ENCODE data around the gene NME9. TPM values are rescaled to one million over a fixed set of nuclear protein-coding genes. Genes with fewer than 3 reads are reported as not detected.

NME9 gene
- total RNA-seq, 1 experiment from 2014 or later = 0.35 TPM

DNA sequence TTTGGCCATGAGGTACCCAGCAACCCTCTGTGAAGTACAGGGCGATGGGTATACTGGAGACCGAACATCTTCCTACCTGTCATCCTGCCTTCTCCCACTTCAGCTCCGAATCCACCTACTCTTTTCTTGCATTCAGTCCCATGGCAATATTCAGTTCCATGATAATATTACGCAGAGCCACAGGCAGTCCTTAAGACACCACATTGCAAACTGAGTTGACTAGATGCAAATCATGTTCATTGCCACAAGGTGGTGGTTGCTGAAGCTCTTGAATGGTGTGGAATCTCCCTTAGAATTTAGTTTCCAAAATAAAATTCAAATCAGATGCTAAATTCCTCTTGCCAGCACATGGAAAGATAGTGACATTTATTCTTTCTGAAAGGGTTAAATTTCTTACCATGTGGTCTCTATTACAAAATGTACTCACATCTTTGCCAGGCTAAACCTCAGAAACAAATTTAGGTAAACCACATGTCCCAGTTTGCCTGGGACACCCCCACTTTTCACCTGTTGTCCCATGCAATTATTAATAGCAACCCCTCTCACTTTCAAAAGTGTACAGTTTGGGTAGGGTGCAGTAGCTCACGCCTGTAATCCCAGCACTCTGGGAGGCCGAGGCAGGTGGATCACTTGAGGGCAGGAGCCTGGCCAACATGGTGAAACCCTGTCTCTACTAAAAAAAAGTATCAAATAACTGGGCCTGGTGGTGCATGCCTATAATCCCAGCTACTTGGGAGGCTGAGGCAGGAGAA lies 1.7 kb upstream of the NME9 start:
- Histone ChIP-seq H3K4me3 (ENCODE audit: insufficient read depth, low read depth, low read length) (no peak overlapping the region), H3K27me3 (ENCODE audit: control insufficient read depth, insufficient read depth, low read length) (no peaks in the 10 kb centered on the region), H3K36me3 (replicated peaks; ENCODE audit: control insufficient read depth, insufficient read depth, low read length) (no peaks in the 10 kb centered on the region)
- DNase-seq = no peak

DNA sequence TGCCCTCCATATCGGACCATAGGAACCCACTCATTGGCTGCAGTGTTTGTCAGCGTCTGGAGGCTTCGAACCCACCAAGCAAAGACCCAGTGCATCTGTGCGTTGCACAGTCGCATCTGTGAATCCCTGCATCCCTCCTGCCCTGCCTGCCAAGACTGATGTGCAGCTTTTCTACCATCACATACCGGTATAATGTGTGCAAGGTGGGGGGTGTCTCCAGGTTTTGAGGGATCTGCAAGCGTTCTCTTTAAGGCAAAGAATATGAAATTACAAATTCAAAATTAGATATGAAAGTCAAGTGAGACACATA lies 288 bp upstream of the NME9 start:
- H3K36me3 ChIP-seq (replicated peaks; ENCODE audit: control insufficient read depth, insufficient read depth, low read length) = no peaks in the 10 kb centered on the region
- no peak for DNase-seq
- H3K27me3 ChIP-seq (ENCODE audit: control insufficient read depth, insufficient read depth, low read length) = no peaks in the 10 kb centered on the region
- H3K4me3 ChIP-seq (ENCODE audit: insufficient read depth, low read depth, low read length) = peak overlapping the region; percentile 28

DNA sequence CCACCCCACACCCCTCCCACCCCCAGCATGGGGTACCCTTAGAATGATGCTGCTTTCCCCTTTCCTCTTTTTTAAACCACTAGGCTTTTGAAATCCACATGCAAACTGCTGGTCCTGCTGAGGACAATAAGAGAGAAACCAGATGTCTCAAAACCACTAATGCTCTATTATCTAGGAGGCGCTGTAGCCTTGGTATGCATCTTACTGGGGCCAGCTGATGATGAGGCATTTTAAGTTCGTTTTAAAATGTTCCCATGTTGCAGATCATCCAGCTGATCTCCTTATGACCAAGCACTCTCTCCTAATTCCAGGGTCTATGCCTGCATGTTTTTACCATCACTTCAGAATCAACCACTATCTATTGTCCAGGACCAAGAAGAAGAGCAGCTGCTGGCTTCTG lies 1.3 kb downstream of the NME9 start:
- Histone ChIP-seq H3K36me3 (replicated peaks; ENCODE audit: control insufficient read depth, insufficient read depth, low read length) (no peaks in the 10 kb centered on the region), H3K4me3 (ENCODE audit: insufficient read depth, low read depth, low read length) (no peak overlapping the region), H3K27me3 (ENCODE audit: control insufficient read depth, insufficient read depth, low read length) (no peaks in the 10 kb centered on the region)
- DNase-seq = peak; percentile 44

DNA sequence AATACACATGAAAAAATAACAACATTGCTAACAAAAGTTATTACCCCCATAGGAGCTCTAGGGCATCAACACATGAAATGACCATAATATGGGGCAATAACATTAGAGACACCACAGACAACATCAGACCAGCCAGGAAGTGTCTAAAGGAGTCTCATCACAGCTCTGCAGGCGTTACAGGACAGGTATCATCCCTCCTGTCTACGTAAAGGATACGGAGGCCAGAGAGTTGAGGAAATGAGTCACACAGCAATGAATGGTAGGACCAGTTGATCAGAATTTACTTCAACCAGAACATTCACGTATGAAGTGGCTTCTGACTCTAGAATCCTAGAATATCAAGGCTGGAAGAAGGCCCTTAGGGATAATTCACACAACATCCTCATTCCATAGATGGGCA lies 1.8 kb downstream of the NME9 start:
- H3K27me3 ChIP-seq (ENCODE audit: control insufficient read depth, insufficient read depth, low read length) = no peaks in the 10 kb centered on the region
- no peak overlapping the region for H3K4me3 ChIP-seq (ENCODE audit: insufficient read depth, low read depth, low read length)
- H3K36me3 ChIP-seq (replicated peaks; ENCODE audit: control insufficient read depth, insufficient read depth, low read length) = no peaks in the 10 kb centered on the region
- no peak for DNase-seq

DNA sequence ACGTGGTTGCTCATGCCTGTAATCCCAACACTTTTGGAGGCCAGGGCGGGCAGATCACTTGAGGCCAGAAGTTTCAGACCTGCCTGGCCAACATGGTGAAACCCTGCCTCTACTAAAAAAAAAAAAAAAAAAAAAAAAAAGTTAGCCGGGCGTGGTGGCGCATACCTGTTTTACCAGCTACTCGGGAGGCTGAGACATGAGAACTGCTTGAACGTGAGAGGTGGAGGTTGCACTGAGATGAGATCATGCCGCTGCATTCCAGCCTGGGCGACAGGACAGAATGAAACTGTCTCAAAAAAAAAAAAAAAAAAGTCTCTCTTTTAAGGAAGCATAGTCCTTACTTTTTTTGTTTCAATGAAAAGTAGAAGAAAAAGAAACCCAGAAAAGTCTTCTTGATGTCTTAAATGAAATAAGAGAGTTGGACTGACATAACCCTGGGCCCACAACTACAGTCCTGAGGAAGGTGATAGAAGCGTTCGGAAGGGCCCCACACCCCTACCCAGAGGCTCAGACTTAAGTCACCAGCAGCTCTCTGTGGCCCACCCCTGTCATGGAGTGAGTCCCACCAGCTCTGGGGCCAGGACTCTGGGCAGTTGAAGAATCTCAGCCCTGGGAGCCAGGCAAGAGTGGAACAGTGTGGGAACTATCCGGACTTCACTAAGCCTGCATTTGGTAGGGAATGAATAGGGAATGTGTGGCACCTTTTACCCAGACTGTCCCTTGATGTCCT lies 2.6 kb downstream of the NME9 start:
- H3K4me3 ChIP-seq (ENCODE audit: insufficient read depth, low read depth, low read length) = no peak overlapping the region
- H3K27me3 ChIP-seq (ENCODE audit: control insufficient read depth, insufficient read depth, low read length) = no peaks in the 10 kb centered on the region
- DNase-seq = no peak
- no peaks in the 10 kb centered on the region for H3K36me3 ChIP-seq (replicated peaks; ENCODE audit: control insufficient read depth, insufficient read depth, low read length)

DNA sequence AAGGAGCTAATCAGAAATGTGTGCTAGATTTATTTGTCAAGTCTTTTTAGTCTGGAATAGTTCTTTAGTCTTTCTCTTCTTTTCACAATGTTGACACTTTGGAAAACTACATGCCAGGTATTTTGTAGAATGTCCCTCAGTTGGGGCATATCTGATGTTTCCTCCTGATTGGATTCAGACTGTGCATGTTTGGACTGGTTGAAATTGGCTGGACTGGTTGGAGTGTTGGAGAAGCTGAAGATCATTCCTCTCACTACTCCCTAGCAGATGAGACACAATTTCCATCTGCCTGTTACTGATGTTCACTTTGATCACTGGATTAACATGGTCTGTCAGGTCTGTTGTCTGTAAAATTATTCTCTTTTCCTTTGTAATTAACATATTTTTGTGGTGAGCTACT lies 3.7 kb downstream of the NME9 start:
- no peaks in the 10 kb centered on the region for H3K36me3 ChIP-seq (replicated peaks; ENCODE audit: control insufficient read depth, insufficient read depth, low read length)
- H3K27me3 ChIP-seq (ENCODE audit: control insufficient read depth, insufficient read depth, low read length) = no peaks in the 10 kb centered on the region

DNA sequence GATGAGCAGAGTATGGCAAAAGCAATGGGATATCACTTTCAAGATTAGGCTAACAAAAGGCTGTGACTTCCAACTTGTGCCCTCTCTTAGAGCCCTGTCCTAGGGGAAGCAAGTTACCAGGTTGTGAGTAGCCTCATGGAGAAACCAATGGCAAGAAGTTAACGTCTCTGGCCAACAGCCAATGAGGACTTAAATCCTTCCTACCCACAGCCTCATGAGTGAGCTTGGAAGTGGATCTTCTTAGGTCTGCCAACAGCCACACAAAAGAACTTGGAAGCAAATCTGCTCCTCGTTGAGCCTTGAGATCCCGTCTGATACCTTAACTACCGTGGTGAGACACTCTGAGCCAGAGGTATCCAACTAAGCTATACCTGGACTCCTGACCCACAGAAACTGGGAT lies 5.7 kb downstream of the NME9 start:
- H3K36me3 ChIP-seq (replicated peaks; ENCODE audit: control insufficient read depth, insufficient read depth, low read length) = no peaks in the 10 kb centered on the region
- H3K27me3 ChIP-seq (ENCODE audit: control insufficient read depth, insufficient read depth, low read length) = no peaks in the 10 kb centered on the region
- no peak for DNase-seq
- H3K4me3 ChIP-seq (ENCODE audit: insufficient read depth, low read depth, low read length) = no peak overlapping the region

More for the DNA sequence above, 3.7 kb downstream of the NME9 start:
- no peak overlapping the region for H3K4me3 ChIP-seq (ENCODE audit: insufficient read depth, low read depth, low read length)
- no peak for DNase-seq

DNA sequence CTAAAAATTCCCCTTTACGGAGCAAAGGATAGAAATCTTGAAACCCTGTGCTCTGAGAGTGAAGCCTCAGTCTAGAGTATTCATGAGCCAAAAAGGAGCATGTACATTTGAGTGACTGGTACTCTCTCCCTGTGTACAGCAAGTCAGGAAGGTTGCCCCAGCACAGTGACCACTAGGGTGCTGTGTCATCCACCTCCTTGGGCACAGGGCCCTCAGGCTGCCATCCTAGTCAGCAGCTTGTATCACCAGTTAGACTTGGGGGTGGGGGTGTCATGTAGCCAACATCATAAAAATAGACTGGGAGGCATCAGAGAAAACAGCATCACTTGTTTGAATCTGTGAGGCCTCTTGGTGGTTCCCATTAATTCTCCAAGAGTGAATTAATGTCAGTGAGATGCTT lies 12.0 kb downstream of the NME9 start:
- Histone ChIP-seq H3K27me3 (ENCODE audit: control insufficient read depth, insufficient read depth, low read length) (no peaks in the 10 kb centered on the region), H3K4me3 (ENCODE audit: insufficient read depth, low read depth, low read length) (no peak overlapping the region), H3K36me3 (replicated peaks; ENCODE audit: control insufficient read depth, insufficient read depth, low read length) (no peaks in the 10 kb centered on the region)
- DNase-seq = no peak

DNA sequence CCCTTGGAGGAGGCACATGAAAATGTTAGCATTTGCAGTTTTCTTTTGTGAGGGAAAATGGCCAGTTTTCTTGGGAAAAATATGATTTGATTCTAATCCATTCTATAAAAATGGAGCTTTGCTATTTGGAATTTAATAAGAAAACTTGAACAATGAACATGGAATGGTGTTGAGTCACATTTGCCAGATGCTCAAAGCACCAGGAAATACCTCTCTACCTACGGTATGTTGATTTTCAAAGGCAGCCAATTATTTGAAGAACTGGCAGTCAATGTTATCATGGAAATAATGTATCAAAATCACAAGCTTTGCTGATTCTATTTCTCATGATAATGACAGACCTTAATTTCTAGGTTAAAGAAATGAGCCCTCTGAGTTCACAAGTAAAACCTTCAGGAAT lies 14.9 kb downstream of the NME9 start:
- Histone ChIP-seq H3K27me3 (ENCODE audit: control insufficient read depth, insufficient read depth, low read length) (no peaks in the 10 kb centered on the region), H3K4me3 (ENCODE audit: insufficient read depth, low read depth, low read length) (no peak overlapping the region), H3K36me3 (replicated peaks; ENCODE audit: control insufficient read depth, insufficient read depth, low read length) (no peaks in the 10 kb centered on the region)
- no peak for DNase-seq

DNA sequence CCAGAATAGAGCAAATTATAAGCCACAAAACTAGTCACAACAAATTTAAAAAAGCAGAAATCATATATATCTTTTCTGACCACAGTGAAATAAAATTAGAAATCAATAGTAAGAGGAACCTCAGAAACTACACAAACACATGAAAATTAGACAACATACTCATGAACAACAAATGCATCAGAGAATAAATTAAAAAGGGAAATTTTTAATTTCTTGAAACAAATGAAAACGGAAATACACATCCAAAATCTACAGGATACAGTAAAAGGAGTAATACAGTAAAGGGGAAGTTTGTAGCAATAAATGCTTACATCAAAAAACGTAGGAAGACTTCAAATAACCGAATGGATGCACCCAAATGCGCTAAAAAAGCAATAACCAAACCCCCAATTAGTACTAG lies 19.2 kb downstream of the NME9 start:
- Histone ChIP-seq H3K36me3 (replicated peaks; ENCODE audit: control insufficient read depth, insufficient read depth, low read length) (no peaks in the 10 kb centered on the region), H3K4me3 (ENCODE audit: insufficient read depth, low read depth, low read length) (no peak overlapping the region), H3K27me3 (ENCODE audit: control insufficient read depth, insufficient read depth, low read length) (no peaks in the 10 kb centered on the region)
- DNase-seq = no peak

DNA sequence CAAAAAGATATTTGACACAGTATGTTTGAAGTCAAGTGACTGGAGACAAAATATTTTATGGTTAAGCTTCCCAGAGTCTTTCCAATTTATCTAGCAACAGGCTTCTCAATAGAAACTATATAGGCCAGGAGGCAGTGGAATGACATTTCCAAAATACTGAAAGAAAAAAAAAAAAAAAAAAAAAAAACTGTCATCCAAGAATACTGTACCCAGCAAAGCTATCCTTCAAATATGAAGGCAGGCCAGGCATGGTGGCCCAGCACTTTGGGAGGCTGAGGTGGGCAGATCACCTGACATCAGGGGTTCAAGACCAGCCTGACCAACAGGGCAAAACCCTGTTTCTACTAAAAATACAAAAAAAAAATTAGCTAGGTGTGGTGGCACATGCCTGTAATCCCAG lies 20.9 kb downstream of the NME9 start:
- Histone ChIP-seq H3K36me3 (replicated peaks; ENCODE audit: control insufficient read depth, insufficient read depth, low read length) (no peaks in the 10 kb centered on the region), H3K4me3 (ENCODE audit: insufficient read depth, low read depth, low read length) (no peak overlapping the region), H3K27me3 (ENCODE audit: control insufficient read depth, insufficient read depth, low read length) (no peaks in the 10 kb centered on the region)
- no peak for DNase-seq

DNA sequence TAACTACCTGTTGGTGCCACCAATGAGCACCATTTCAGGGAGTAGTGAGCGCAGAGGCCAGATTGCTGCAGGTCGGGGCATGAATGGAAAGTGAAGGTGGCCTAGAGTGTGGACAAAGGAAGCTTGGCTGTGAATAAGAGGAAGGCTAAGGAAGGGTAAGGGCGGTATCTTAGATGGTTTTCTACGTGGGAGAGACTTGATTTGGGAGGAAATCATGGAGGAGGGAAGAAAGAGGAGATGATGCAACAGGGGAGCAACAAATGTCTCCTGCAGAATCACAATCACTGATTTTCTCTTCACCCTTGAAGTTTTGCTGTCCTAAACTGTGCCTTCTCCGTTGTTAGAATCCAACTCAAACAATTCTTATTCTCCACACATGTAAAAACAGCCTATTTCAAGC lies 21.8 kb downstream of the NME9 start:
- Histone ChIP-seq H3K36me3 (replicated peaks; ENCODE audit: control insufficient read depth, insufficient read depth, low read length) (no peaks in the 10 kb centered on the region), H3K27me3 (ENCODE audit: control insufficient read depth, insufficient read depth, low read length) (no peaks in the 10 kb centered on the region), H3K4me3 (ENCODE audit: insufficient read depth, low read depth, low read length) (no peak overlapping the region)
- DNase-seq = no peak

DNA sequence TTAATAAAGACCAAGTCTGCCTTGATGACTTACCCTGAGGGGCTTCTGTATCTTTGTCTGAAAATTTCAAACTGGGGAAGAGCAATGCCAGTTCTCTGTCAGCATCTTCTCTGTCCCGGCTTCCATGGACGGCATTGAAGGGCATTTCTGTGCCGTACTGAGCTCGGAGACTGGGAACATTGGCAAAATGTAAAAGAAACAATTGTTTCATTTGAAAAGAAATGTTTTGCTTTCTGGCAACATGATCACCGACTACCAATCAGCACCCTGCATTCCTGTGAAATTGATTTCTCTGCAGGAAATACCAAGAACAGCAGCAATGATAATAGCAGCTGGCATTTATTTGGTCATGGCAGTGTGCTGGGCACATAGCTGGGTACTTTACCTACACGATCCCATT lies 26.2 kb downstream of the NME9 start:
- Histone ChIP-seq H3K36me3 (replicated peaks; ENCODE audit: control insufficient read depth, insufficient read depth, low read length) (no peaks in the 10 kb centered on the region), H3K4me3 (ENCODE audit: insufficient read depth, low read depth, low read length) (no peak overlapping the region), H3K27me3 (ENCODE audit: control insufficient read depth, insufficient read depth, low read length) (no peaks in the 10 kb centered on the region)
- no peak for DNase-seq

DNA sequence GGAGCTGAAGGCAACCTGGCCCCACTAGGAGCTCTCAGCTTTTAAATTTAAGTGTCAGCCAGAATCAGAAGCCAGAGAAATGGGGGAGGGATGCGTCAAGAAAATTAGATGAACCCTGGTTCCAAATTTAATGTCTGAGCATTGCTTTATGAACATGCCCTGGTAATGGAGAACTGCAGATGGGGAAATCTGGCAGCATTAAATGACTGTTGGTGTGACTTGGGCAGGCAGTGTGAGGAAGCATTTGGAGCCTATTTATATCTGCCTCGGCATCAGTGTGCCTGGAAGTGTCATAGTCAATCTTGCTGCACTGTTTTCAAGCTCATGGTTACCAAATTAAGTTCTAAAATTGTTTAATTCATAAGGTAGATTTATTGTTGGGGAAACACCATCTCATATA lies 29.0 kb downstream of the NME9 start:
- Histone ChIP-seq H3K27me3 (ENCODE audit: control insufficient read depth, insufficient read depth, low read length) (no peaks in the 10 kb centered on the region), H3K4me3 (ENCODE audit: insufficient read depth, low read depth, low read length) (no peak overlapping the region), H3K36me3 (replicated peaks; ENCODE audit: control insufficient read depth, insufficient read depth, low read length) (peaks cover 3% of the 10 kb centered on the region; the same call in 1 of the 2 replicates)
- no peak for DNase-seq

DNA sequence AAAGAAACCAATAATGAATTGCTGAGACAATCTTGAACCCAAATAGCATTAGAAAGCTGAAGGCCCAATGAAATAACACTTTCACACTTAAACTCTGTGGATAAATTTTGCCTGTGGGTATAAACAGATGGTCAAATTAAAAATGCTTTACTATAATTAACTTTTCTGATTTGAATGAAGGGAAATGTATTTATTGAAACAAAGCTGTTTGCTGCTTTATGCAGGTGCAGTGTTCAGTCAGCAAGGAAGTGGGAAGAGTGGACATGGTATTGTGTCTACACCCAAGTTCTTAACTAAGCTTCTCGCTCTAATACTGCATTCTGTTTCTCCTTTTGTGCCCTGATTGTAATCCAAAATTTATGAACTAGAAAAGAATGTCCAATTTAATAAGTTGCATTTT lies 31.8 kb downstream of the NME9 start:
- peaks cover 4% of the 10 kb centered on the region for H3K36me3 ChIP-seq (replicated peaks; ENCODE audit: control insufficient read depth, insufficient read depth, low read length)
- H3K4me3 ChIP-seq (ENCODE audit: insufficient read depth, low read depth, low read length) = no peak overlapping the region
- no peaks in the 10 kb centered on the region for H3K27me3 ChIP-seq (ENCODE audit: control insufficient read depth, insufficient read depth, low read length)
- no peak for DNase-seq
